Transverse colon (tissue), 4 donors: ENCODE results near the gene MINDY4B. TPM values are rescaled to one million over a fixed set of nuclear protein-coding genes. Genes with fewer than 3 reads are reported as not detected.

Source experiments
- DNase-seq: peaks from one replicate; pipeline ENCODE4 v3.0.0-alpha.2; 2019
- H3K27ac ChIP-seq, 4 donors: fragments of 200-600 bp; sonication (generic); 2 replicates each; pipeline ENCODE4 v1.5.1; 2016 to 2018; ENCODE audit warnings: inconsistent platforms in 4 of 4
- H3K27me3 ChIP-seq: fragments of 200-600 bp; sonication (generic); 2 replicates; pipeline ENCODE4 v1.5.1; 2017; ENCODE audit warnings: inconsistent platforms
- H3K36me3 ChIP-seq, 4 donors: fragments of 200-600 bp; sonication (generic); 2 replicates each; pipeline ENCODE4 v1.5.1; 2017 to 2019; ENCODE audit warnings: inconsistent platforms in 4 of 4
- H3K4me1 ChIP-seq, 4 donors: fragments of 200-600 bp; sonication (generic); 2 replicates each; pipeline ENCODE4 v1.5.1; 2017 to 2020; ENCODE audit warnings: inconsistent platforms in 4 of 4
- H3K4me3 ChIP-seq, 4 donors: fragments of 200-600 bp; sonication (generic); 1 replicate in 1 of 4; 2 replicates in 3 of 4; pipeline versions ENCODE4 v1.5.1 to v1.6.1; 2017 to 2019; ENCODE audit warnings: inconsistent platforms in 4 of 4
- H3K9me3 ChIP-seq, 2 donors: fragments of 200-600 bp; sonication (generic); 2 replicates each; pipeline ENCODE4 v1.5.1; 2017 to 2019; ENCODE audit warnings: inconsistent platforms in 2 of 2
- EP300 ChIP-seq: sonication (generic); formaldehyde crosslinking; IDR thresholded peaks from one replicate; pipeline ENCODE4 v1.6.1; 2017; ENCODE audit warnings: antibody characterized with exemption, low read depth
- POLR2A ChIP-seq: fragments of 450-650 bp; IDR thresholded peaks from one replicate; pipeline ENCODE4 v1.6.1; 2016; ENCODE audit warnings: antibody characterized with exemption, mild to moderate bottlenecking, moderate library complexity
- POLR2AphosphoS5 ChIP-seq, 3 donors: sonication (generic); formaldehyde crosslinking; IDR thresholded peaks; one replicate each; pipeline ENCODE4 v1.6.1; 2016; ENCODE audit warnings: antibody characterized with exemption in 3 of 3
- WGBS, 2 donors: methylation state at CpG; one replicate each; pipeline ENCODE4 v1.1.5; 2018; ENCODE audit warnings: low coverage in 1 of 2; 5-methylcytosine and 5-hydroxymethylcytosine counted together
- in situ Hi-C, 4 donors: fragments of 200-750 bp; cut with MboI; loops; one replicate each; pipeline versions ENCODE4 v1.15.0 to v1.15.1; 2017; ENCODE audit warnings: low sequenced_read_pairs in 3 of 4, low pct_ligation_motif_present in 1 of 4, low pct_unique_long_range_greater_than_20kb in 1 of 4
- intact Hi-C: fragments of 100-400 bp; cut with DNase I; formaldehyde crosslinking; loops from one replicate; pipeline ENCODE4 v1.15.1; 2023; ENCODE audit warnings: low total_unique reads
- total RNA-seq, 4 donors: library from RNA; depleted of rRNA; stranded (reverse); fragments of >200 nt; gene quantifications; one replicate each; pipeline ENCODE4 v1.1.0, GENCODE V29; 2016
- TF ChIP-seq, protein P1 (sequence below), 5 experiments: fragments of 200-600 bp in 3 of 5; fragments of 450-650 bp in 2 of 5; sonication (generic) in 3 of 5; IDR thresholded peaks; 1 replicate in 2 of 5; 2 replicates in 3 of 5; pipeline ENCODE4 v1.5.1; 2016 to 2017; ENCODE audit warnings: antibody characterized with exemption in 5 of 5, inconsistent platforms in 3 of 5, mild to moderate bottlenecking in 2 of 5, moderate library complexity in 1 of 5

MINDY4B gene
- total RNA-seq, 4 donors from 2014 or later: not detected

GRCh38 chr3:150887031-150887430 lies 18.2 kb downstream of the MINDY4B start:
- DNase-seq: no peak
- no peaks in the 10 kb centered on the region for H3K4me1 ChIP-seq
- TF ChIP-seq POLR2A (no peak), EP300 (no peak), POLR2AphosphoS5 (IDR thresholded peaks at IDR 0.05) (no peak)
- TF ChIP-seq, protein P1, sequence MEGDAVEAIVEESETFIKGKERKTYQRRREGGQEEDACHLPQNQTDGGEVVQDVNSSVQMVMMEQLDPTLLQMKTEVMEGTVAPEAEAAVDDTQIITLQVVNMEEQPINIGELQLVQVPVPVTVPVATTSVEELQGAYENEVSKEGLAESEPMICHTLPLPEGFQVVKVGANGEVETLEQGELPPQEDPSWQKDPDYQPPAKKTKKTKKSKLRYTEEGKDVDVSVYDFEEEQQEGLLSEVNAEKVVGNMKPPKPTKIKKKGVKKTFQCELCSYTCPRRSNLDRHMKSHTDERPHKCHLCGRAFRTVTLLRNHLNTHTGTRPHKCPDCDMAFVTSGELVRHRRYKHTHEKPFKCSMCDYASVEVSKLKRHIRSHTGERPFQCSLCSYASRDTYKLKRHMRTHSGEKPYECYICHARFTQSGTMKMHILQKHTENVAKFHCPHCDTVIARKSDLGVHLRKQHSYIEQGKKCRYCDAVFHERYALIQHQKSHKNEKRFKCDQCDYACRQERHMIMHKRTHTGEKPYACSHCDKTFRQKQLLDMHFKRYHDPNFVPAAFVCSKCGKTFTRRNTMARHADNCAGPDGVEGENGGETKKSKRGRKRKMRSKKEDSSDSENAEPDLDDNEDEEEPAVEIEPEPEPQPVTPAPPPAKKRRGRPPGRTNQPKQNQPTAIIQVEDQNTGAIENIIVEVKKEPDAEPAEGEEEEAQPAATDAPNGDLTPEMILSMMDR (IDR thresholded peaks at IDR 0.05): no peak
- no peak overlapping the region for H3K27ac ChIP-seq
- intact Hi-C loops: no loop called here
- no peaks in the 10 kb centered on the region for H3K36me3 ChIP-seq
- H3K9me3 ChIP-seq: no peaks in the 10 kb centered on the region
- H3K27me3 ChIP-seq: no peaks in the 10 kb centered on the region
- WGBS, 2 donors: 98 to 100% methylated on average over 1 to 2 of the region's 2 CpGs
- H3K4me3 ChIP-seq: no peak overlapping the region
- in situ Hi-C loops: no loop called here

DNA sequence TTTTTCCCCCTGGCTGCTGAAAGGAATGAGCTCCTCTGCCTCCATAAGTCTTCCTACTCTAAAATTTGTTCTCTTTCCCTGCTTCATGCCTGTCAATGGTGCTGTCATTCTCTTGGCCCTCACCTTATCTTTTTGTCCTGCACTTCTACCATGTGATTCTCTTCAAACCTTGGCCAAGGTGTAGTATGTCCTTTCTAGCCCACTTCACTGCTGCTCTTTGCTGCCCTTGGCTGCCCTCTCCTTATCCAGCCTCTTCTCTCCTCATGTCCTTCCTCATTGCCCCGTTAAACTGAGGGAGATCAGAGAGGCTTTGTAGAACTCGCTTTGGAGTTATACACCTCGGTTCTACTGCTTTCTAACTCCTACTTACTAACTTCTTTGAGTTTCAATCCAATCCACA lies 19.7 kb downstream of the MINDY4B start:
- no peaks in the 10 kb centered on the region for H3K36me3 ChIP-seq
- H3K9me3 ChIP-seq: no peaks in the 10 kb centered on the region
- no peak overlapping the region for H3K4me3 ChIP-seq
- H3K4me1 ChIP-seq: no peaks in the 10 kb centered on the region
- WGBS, 2 donors: 58 to 63% methylated on average over 3 of the region's 3 CpGs
- H3K27me3 ChIP-seq: no peaks in the 10 kb centered on the region
- in situ Hi-C loops (no loop called here), intact Hi-C loops (no loop called here)
- TF ChIP-seq, protein P1 (IDR thresholded peaks at IDR 0.05): no peak
- TF ChIP-seq EP300 (no peak), POLR2AphosphoS5 (IDR thresholded peaks at IDR 0.05) (no peak), POLR2A (no peak)
- no peak for DNase-seq
- H3K27ac ChIP-seq: no peak overlapping the region

DNA sequence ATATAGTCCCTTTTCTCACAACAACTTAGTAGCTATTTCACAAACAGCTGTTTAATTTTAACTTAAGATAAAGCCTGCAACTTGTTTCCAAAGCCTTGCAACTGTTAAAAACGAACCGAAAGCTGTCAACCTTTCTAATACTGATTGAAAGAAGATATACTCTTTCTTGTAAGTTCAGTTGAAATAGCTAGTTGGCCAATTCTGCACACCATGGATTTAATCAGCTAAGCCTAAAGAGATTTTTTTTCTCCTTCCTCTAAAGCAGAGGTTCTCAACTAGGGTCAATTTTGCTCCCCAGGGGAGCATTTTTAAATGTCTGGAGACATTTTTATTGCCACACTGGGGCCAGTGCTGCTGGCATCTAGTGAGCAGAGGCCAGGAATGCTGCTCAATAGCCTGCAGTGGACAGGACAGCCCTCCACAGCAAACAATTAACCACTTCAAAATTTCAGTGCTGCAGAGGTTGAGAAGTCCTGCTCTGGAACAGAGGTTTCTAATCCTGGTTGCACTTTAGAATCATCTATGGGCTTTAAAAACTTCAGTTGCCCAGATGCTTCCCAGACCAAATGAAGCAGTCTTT lies 26.2 kb downstream of the MINDY4B start:
- no peaks in the 10 kb centered on the region for H3K27me3 ChIP-seq
- 65 to 81% methylated on average over 2 of the region's 2 CpGs for WGBS, 2 donors
- no peaks in the 10 kb centered on the region for H3K9me3 ChIP-seq
- H3K27ac ChIP-seq: no peak overlapping the region
- intact Hi-C loops: no loop called here
- DNase-seq: no peak
- TF ChIP-seq POLR2AphosphoS5 (IDR thresholded peaks at IDR 0.05) (no peak), POLR2A (no peak), EP300 (no peak)
- TF ChIP-seq, protein P1 (IDR thresholded peaks at IDR 0.05): no peak
- in situ Hi-C loops: no loop called here
- no peak overlapping the region for H3K4me3 ChIP-seq
- H3K4me1 ChIP-seq: no peaks in the 10 kb centered on the region
- H3K36me3 ChIP-seq: no peaks in the 10 kb centered on the region

DNA sequence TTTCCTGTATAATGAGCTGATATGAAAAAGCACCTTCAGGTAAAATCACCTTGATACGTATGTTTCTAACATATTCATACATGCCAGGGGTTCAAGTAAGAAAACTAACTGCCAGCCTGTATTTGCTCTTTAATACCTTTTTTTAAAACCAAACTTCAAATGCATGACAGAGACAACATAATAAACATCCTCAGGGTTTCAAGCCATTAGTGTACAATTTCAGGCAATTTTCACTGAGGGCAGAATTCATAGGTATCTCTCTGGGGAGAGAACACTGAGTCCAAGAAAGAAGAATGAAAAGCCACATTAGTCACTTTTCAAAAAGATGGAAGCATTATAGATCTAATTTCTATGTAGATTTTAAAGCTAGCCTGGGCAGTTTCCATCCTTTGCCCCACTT lies 26.9 kb downstream of the MINDY4B start:
- H3K27ac ChIP-seq: no peak overlapping the region

More for the DNA sequence above, 26.9 kb downstream of the MINDY4B start:
- DNase-seq: no peak
- in situ Hi-C loops: no loop called here
- no peaks in the 10 kb centered on the region for H3K27me3 ChIP-seq
- intact Hi-C loops: no loop called here
- H3K4me3 ChIP-seq: no peak overlapping the region
- H3K9me3 ChIP-seq: no peaks in the 10 kb centered on the region
- H3K4me1 ChIP-seq: no peaks in the 10 kb centered on the region
- TF ChIP-seq, protein P1 (IDR thresholded peaks at IDR 0.05): no peak
- no peak for TF ChIP-seq POLR2A
- no peak for TF ChIP-seq POLR2AphosphoS5 (IDR thresholded peaks at IDR 0.05)
- no peak for TF ChIP-seq EP300
- WGBS, 2 donors: 94 to 100% methylated on average over 1 of the region's 1 CpG
- H3K36me3 ChIP-seq: no peaks in the 10 kb centered on the region
